Dedifferentiated amniotic fluid mesenchymal stem cell (primary cell): ENCODE measurements around the gene FAM53A.

Experiments used
- DNase-seq: peaks from one replicate; pipeline ENCODE4 v3.0.0-alpha.2; 2016; ENCODE audit errors: extremely low spot score

The FAM53A gene

GRCh38 chr4:1683736-1684505 is at the start of gene FAM53A:
Gene FAM53A, minus strand, starts transcription at chr4:1684313. Its CDS starts 15,572 bp downstream, at chr4:1668741.
- DNase-seq, result peak; percentile 57

GRCh38 chr4:1732911-1733310 is 48.8 kb upstream of the FAM53A start:
- no peak for DNase-seq

GRCh38 chr4:1731180-1731579 is 47.1 kb upstream of the FAM53A start:
- no peak for DNase-seq

- no peak for DNase-seq
Measured at GRCh38 chr4:1730532-1731135, 46.5 kb upstream of the FAM53A start.

- DNase-seq, result no peak
Measured at GRCh38 chr4:1728061-1728980, 44.2 kb upstream of the FAM53A start.

GRCh38 chr4:1727117-1728031 is 43.3 kb upstream of the FAM53A start:
- DNase-seq, result no peak

GRCh38 chr4:1726146-1726934 is 42.2 kb upstream of the FAM53A start:
- peak; percentile 67 for DNase-seq

GRCh38 chr4:1725521-1725920 is 41.4 kb upstream of the FAM53A start:
- no peak for DNase-seq

GRCh38 chr4:1723131-1723801 is 39.2 kb upstream of the FAM53A start:
- DNase-seq, result no peak

GRCh38 chr4:1722551-1723118 is 38.5 kb upstream of the FAM53A start:
- no peak for DNase-seq

GRCh38 chr4:1721666-1722550 is 37.8 kb upstream of the FAM53A start:
- no peak for DNase-seq

GRCh38 chr4:1721003-1721665 is 37.0 kb upstream of the FAM53A start, which contains the start of the genes TACC3 and TMEM129:
Gene TACC3, plus strand, starts transcription at chr4:1721521. Its CDS starts 1,901 bp downstream, at chr4:1723422.
Gene TMEM129, minus strand, starts transcription at chr4:1721323. Its CDS starts 486 bp downstream, at chr4:1720837.
- peak; percentile 82 for DNase-seq

- no peak for DNase-seq
Measured at GRCh38 chr4:1720163-1720983, 36.3 kb upstream of the FAM53A start.

GRCh38 chr4:1718095-1718850 is 34.2 kb upstream of the FAM53A start:
- DNase-seq, result no peak

- DNase-seq, result no peak
Measured at GRCh38 chr4:1717129-1718094, 33.3 kb upstream of the FAM53A start.
